Occipital lobe (tissue), 2 donors: ENCODE results near the gene MRPS27. TPM values are rescaled to one million over a fixed set of nuclear protein-coding genes. Genes with fewer than 3 reads are reported as not detected.

Source experiments
- DNase-seq: peaks from one replicate; lab custom pipeline; 2025; lab: John Stamatoyannopoulos, UW
- total RNA-seq: library from RNA; depleted of rRNA; stranded (reverse); fragments of >200 nt; gene quantifications from one replicate; pipeline ENCODE4 v1.2.3, GENCODE V29; 2014

Gene MRPS27
- total RNA-seq, result 69.4 TPM

- peak; percentile 95 for DNase-seq
Measured at GRCh38 chr5:72319976-72320752, at the start of gene MRPS27, which contains the start of gene PTCD2. TSS of gene MRPS27 (minus strand) at chr5:72320240. CDS start at chr5:72320221, 19 bp downstream. TSS of gene PTCD2 (plus strand) at chr5:72320373. CDS start at chr5:72320383, 10 bp downstream.

GRCh38 chr5:72369711-72370110 lies 49.7 kb upstream of the MRPS27 start:
- DNase-seq, result no peak

GRCh38 chr5:72369301-72369700 lies 49.3 kb upstream of the MRPS27 start:
- DNase-seq, result no peak

GRCh38 chr5:72368271-72368670 lies 48.2 kb upstream of the MRPS27 start:
- DNase-seq, result no peak

GRCh38 chr5:72366324-72366976 lies 46.4 kb upstream of the MRPS27 start:
- DNase-seq, result peak; percentile 14

- DNase-seq, result no peak
Measured at GRCh38 chr5:72364951-72365350, 44.9 kb upstream of the MRPS27 start.

- no peak for DNase-seq
Measured at GRCh38 chr5:72364171-72364570, 44.1 kb upstream of the MRPS27 start.

- DNase-seq, result no peak
Measured at GRCh38 chr5:72363166-72363802, 43.2 kb upstream of the MRPS27 start.

GRCh38 chr5:72359886-72360285 lies 39.8 kb upstream of the MRPS27 start:
- no peak for DNase-seq

GRCh38 chr5:72358925-72359324 lies 38.9 kb upstream of the MRPS27 start:
- DNase-seq, result no peak

GRCh38 chr5:72356361-72356760 lies 36.3 kb upstream of the MRPS27 start:
- no peak for DNase-seq

GRCh38 chr5:72355706-72356299 lies 35.8 kb upstream of the MRPS27 start:
- DNase-seq, result peak; percentile 28

GRCh38 chr5:72353046-72353445 lies 33.0 kb upstream of the MRPS27 start:
- DNase-seq, result no peak

GRCh38 chr5:72352616-72353015 lies 32.6 kb upstream of the MRPS27 start:
- no peak for DNase-seq

- DNase-seq, result no peak
Measured at GRCh38 chr5:72351376-72351775, 31.3 kb upstream of the MRPS27 start.

GRCh38 chr5:72347801-72348308 lies 27.8 kb upstream of the MRPS27 start:
- DNase-seq, result no peak

- DNase-seq, result no peak
Measured at GRCh38 chr5:72346398-72346797, 26.4 kb upstream of the MRPS27 start.

GRCh38 chr5:72338689-72339209 lies 18.7 kb upstream of the MRPS27 start:
- no peak for DNase-seq

- DNase-seq, result no peak
Measured at GRCh38 chr5:72337159-72337558, 17.1 kb upstream of the MRPS27 start.

GRCh38 chr5:72330712-72331111 lies 10.7 kb upstream of the MRPS27 start:
- DNase-seq, result no peak

- DNase-seq, result peak; percentile 69
Measured at GRCh38 chr5:72328172-72328571, 8.1 kb upstream of the MRPS27 start.

- DNase-seq, result no peak
Measured at GRCh38 chr5:72326306-72326649, 6.2 kb upstream of the MRPS27 start.
